ENCODE data around the gene LEAP2. TPM values are rescaled to one million over a fixed set of nuclear protein-coding genes. Genes with fewer than 3 reads are reported as not detected.

Gene LEAP2
- total RNA-seq, 4 donors from 2014 or later, result 0.88 to 3.4 (median 1.1) TPM; not detected in 1

DNA sequence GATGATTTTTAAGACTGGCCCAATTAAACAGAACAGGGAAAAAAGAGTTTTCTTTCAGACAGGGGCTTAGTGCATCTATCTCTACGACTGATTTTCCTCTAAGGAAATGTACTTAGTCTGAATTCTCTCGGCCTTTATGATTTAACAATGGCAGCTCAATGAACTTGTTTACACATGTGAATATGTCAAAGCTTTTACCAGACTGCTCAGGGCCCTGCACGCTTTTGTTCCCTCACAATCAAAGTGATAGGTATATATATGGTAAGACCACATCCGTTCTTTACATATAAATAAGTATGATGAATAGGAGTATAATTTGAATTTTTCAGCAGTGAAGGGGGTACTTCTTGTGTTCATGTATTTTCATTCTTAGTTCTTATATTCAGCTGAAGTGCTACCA, 27.6 kb downstream of the LEAP2 start:
- H3K27me3 ChIP-seq, result no peaks in the 10 kb centered on the region
- H3K4me3 ChIP-seq, result no peak overlapping the region
- H3K4me1 ChIP-seq, result no peaks in the 10 kb centered on the region
- H3K36me3 ChIP-seq, result no peaks in the 10 kb centered on the region
- DNase-seq, result no peak
- no peak overlapping the region for H3K27ac ChIP-seq
- no peaks in the 10 kb centered on the region for H3K9me3 ChIP-seq
- intact Hi-C loops (cut with DNase I; ENCODE audit: low total_unique reads), result no loop called here
- TF ChIP-seq, protein P1, sequence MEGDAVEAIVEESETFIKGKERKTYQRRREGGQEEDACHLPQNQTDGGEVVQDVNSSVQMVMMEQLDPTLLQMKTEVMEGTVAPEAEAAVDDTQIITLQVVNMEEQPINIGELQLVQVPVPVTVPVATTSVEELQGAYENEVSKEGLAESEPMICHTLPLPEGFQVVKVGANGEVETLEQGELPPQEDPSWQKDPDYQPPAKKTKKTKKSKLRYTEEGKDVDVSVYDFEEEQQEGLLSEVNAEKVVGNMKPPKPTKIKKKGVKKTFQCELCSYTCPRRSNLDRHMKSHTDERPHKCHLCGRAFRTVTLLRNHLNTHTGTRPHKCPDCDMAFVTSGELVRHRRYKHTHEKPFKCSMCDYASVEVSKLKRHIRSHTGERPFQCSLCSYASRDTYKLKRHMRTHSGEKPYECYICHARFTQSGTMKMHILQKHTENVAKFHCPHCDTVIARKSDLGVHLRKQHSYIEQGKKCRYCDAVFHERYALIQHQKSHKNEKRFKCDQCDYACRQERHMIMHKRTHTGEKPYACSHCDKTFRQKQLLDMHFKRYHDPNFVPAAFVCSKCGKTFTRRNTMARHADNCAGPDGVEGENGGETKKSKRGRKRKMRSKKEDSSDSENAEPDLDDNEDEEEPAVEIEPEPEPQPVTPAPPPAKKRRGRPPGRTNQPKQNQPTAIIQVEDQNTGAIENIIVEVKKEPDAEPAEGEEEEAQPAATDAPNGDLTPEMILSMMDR (IDR thresholded peaks at IDR 0.05), result no peak
- no peak for TF ChIP-seq POLR2A (IDR thresholded peaks at IDR 0.05)

DNA sequence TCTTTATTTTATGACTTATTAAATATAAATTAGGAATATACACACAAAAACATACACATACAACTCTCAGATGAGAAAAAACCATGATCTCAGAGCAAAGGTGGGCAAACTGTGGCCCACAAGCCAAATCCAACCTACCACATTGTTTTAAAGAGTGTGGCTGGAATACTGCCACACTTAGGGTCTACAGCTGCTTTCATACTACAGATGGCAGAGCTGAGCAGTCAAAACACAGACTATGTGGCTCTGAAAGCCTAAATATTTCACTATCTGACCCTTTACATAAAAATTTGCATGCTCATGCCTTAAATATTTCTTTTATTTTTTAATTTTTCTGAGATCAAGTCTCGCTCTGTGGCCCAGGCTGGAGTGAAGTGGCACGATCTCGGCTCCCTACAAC, 28.3 kb downstream of the LEAP2 start:
- no peak overlapping the region for H3K27ac ChIP-seq
- no peaks in the 10 kb centered on the region for H3K36me3 ChIP-seq
- DNase-seq, result no peak
- H3K9me3 ChIP-seq, result no peaks in the 10 kb centered on the region
- H3K4me3 ChIP-seq, result no peak overlapping the region
- no peak for TF ChIP-seq POLR2A (IDR thresholded peaks at IDR 0.05)
- TF ChIP-seq, protein P1 (IDR thresholded peaks at IDR 0.05), result no peak
- no peaks in the 10 kb centered on the region for H3K4me1 ChIP-seq
- intact Hi-C loops (cut with DNase I; ENCODE audit: low total_unique reads), result no loop called here
- no peaks in the 10 kb centered on the region for H3K27me3 ChIP-seq

DNA sequence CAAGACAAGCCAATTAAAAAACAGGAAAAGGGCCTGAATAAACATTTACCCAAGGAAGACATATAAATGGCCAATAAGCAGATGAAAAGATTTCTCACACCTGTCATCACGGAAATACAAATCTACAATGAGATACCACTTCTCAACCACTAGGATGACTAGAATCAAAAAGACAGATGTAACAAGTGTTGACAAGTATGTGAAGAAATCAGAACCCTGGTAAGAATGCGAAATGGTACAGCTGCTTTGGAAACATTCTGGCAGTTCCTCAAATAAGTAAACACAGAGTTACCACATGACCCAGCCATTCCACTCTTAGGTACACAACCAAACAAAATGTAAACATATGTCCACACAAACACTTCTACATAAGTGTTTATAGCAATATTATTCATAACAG, 32.5 kb downstream of the LEAP2 start:
- H3K4me1 ChIP-seq, result no peaks in the 10 kb centered on the region
- intact Hi-C loops (cut with DNase I; ENCODE audit: low total_unique reads), result no loop called here
- H3K27ac ChIP-seq, result no peak overlapping the region
- no peaks in the 10 kb centered on the region for H3K27me3 ChIP-seq
- H3K9me3 ChIP-seq, result no peaks in the 10 kb centered on the region
- DNase-seq, result no peak
- no peaks in the 10 kb centered on the region for H3K36me3 ChIP-seq
- H3K4me3 ChIP-seq, result no peak overlapping the region
- TF ChIP-seq, protein P1 (IDR thresholded peaks at IDR 0.05), result no peak
- no peak for TF ChIP-seq POLR2A (IDR thresholded peaks at IDR 0.05)

DNA sequence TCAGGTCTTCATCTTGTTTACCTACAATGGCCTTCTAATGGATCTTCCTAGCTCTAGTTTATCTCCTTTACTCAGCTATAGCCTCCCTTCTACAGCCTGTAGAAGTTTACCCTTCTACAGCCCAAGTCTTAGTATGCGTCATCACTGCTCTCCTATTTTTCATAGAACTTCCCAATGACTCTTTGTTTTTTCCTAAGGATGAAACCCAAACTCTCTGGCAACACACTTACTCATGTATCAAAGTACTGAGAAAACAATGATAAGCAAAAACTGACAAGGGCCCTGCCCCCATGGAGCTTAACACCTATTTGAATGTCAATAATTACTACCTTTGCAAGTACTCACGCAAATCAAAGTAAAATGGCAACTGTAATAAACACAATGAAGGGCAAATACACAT, 33.7 kb downstream of the LEAP2 start:
- Histone ChIP-seq H3K4me3 (no peak overlapping the region), H3K27ac (no peak overlapping the region), H3K36me3 (no peaks in the 10 kb centered on the region), H3K4me1 (no peaks in the 10 kb centered on the region), H3K27me3 (no peaks in the 10 kb centered on the region), H3K9me3 (no peaks in the 10 kb centered on the region)
- intact Hi-C loops (cut with DNase I; ENCODE audit: low total_unique reads), result no loop called here
- DNase-seq, result no peak
- TF ChIP-seq, protein P1 (IDR thresholded peaks at IDR 0.05), result no peak
- no peak for TF ChIP-seq POLR2A (IDR thresholded peaks at IDR 0.05)

DNA sequence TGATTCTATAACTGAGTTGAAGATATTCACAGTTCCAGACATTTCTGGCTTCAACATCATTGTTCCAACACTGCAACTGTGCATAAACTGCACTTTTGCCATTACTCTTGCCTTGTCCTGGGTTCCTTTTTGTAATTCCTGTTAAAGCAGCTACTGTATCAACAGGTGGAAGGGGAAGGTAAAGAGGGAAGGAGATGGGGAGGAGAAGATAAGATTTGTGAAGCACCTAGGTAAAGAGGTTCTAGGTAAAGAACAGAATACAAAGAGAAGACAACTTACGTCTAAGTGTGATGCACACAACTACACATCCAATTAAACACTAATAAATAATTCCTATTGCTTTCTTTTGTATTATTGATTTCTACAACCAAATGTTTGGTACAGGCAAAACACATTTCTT, 36.2 kb downstream of the LEAP2 start:
- H3K4me3 ChIP-seq, result no peak overlapping the region
- H3K36me3 ChIP-seq, result no peaks in the 10 kb centered on the region
- no peaks in the 10 kb centered on the region for H3K4me1 ChIP-seq
- no peaks in the 10 kb centered on the region for H3K27me3 ChIP-seq
- no peak for DNase-seq
- TF ChIP-seq, protein P1 (IDR thresholded peaks at IDR 0.05), result no peak
- no peak for TF ChIP-seq POLR2A (IDR thresholded peaks at IDR 0.05)
- intact Hi-C loops (cut with DNase I; ENCODE audit: low total_unique reads), result no loop called here
- H3K27ac ChIP-seq, result no peak overlapping the region
- no peaks in the 10 kb centered on the region for H3K9me3 ChIP-seq
